Activated CD8-positive, alpha-beta T cell treated with anti-CD3 and anti-CD28 coated beads for 36 hours (primary cell): ENCODE data around the gene KLHL2. TPM values are rescaled to one million over a fixed set of nuclear protein-coding genes. Genes with fewer than 3 reads are reported as not detected.

Source experiments
- ATAC-seq: fragments of 200-7000 bp; cut with Tn5 transposase; one replicate; pipeline ENCODE4 v1.10.0; 2021; ENCODE audit warnings: mild to moderate bottlenecking, moderate library complexity
- CTCF ChIA-PET: fragments of 350-600 bp; sonication (Branson Sonifier 250); formaldehyde crosslinking; loops from one replicate; lab custom pipeline; 2021; ENCODE audit warnings: antibody characterized with exemption; lab: Charles Lee
- POLR2A ChIA-PET: fragments of 350-600 bp; sonication (Branson Sonifier 250); formaldehyde crosslinking; loops from one replicate; lab custom pipeline; 2021; ENCODE audit warnings: antibody characterized with exemption; lab: Charles Lee
- DNase-seq: peaks from one replicate; pipeline ENCODE4 v3.0.0-alpha.2; 2020
- H3K27ac Mint-ChIP-seq: one replicate; pipeline ENCODE4 v1.8.0; 2021; ENCODE audit warnings: mild to moderate bottlenecking, mixed read lengths
- H3K27me3 Mint-ChIP-seq: one replicate; pipeline ENCODE4 v1.8.0; 2021; ENCODE audit warnings: mixed read lengths
- H3K36me3 Mint-ChIP-seq: one replicate; pipeline ENCODE4 v1.8.0; 2021; ENCODE audit warnings: low read depth, mixed read lengths
- H3K4me1 Mint-ChIP-seq: one replicate; pipeline ENCODE4 v1.8.0; 2021; ENCODE audit warnings: low read depth, mixed read lengths
- H3K4me3 Mint-ChIP-seq: one replicate; pipeline ENCODE4 v1.8.0; 2021; ENCODE audit warnings: mild to moderate bottlenecking, moderate library complexity, mixed read lengths
- H3K9me3 Mint-ChIP-seq: one replicate; pipeline ENCODE4 v1.8.0; 2021; ENCODE audit warnings: mixed read lengths
- CTCF ChIP-seq: fragments of 200-600 bp; IDR thresholded peaks from one replicate; pipeline ENCODE4 v1.8.0; 2022; ENCODE audit warnings: antibody characterized with exemption, mild to moderate bottlenecking
- intact Hi-C: fragments of 100-400 bp; cut with micrococcal nuclease; formaldehyde crosslinking; loops from one replicate; pipeline ENCODE4 v1.10.0; 2022
- total RNA-seq, 2 experiments: library from RNA; stranded (reverse); gene quantifications; one replicate each; pipeline ENCODE4 v1.2.3, GENCODE V29; 2021

KLHL2 gene
- total RNA-seq, 2 experiments from 2014 or later, result 24.5 to 29.4 TPM

GRCh38 chr4:165361810-165362209, 154.4 kb downstream of the KLHL2 start:
- CTCF ChIA-PET, result no interaction called here

GRCh38 chr4:165364452-165365080, 157.2 kb downstream of the KLHL2 start:
- ATAC-seq, result no peak
- no peak for DNase-seq
- POLR2A ChIA-PET, result no interaction called here
- TF ChIP-seq CTCF, result no peak
- Mint-ChIP-seq H3K36me3 (no peaks in the 10 kb centered on the region), H3K4me1 (no peaks in the 10 kb centered on the region), H3K27me3 (peaks cover 22% of the 10 kb centered on the region), H3K4me3 (no peak overlapping the region), H3K27ac (no peak overlapping the region), H3K9me3 (no peaks in the 10 kb centered on the region)
- CTCF ChIA-PET, result interaction anchor here (1.2 kb wide), 1 partner anchor 13 kb away, joined by 4 read pairs; no protein-coding TSS in a partner anchor
- intact Hi-C loops, result no loop called here

More at GRCh38 chr4:165361810-165362209, 154.4 kb downstream of the KLHL2 start:
- Mint-ChIP-seq H3K4me1 (no peaks in the 10 kb centered on the region), H3K27me3 (peaks cover 22% of the 10 kb centered on the region), H3K4me3 (no peak overlapping the region), H3K9me3 (no peaks in the 10 kb centered on the region), H3K27ac (no peak overlapping the region), H3K36me3 (no peaks in the 10 kb centered on the region)
- no peak for TF ChIP-seq CTCF
- no peak for ATAC-seq
- intact Hi-C loops, result no loop called here
- DNase-seq, result no peak
- POLR2A ChIA-PET, result no interaction called here

GRCh38 chr4:165367040-165367439, 159.7 kb downstream of the KLHL2 start:
- ATAC-seq (no peak), DNase-seq (no peak)
- no peak for TF ChIP-seq CTCF
- H3K27ac Mint-ChIP-seq, result no peak overlapping the region
- H3K4me3 Mint-ChIP-seq, result no peak overlapping the region
- ChIA-PET POLR2A (no interaction called here), CTCF (interaction anchor here (0.7 kb wide), 1 partner anchor 119 kb away, joined by 3 read pairs; no protein-coding TSS in a partner anchor)
- no peaks in the 10 kb centered on the region for H3K36me3 Mint-ChIP-seq
- no peaks in the 10 kb centered on the region for H3K4me1 Mint-ChIP-seq
- intact Hi-C loops, result no loop called here
- no peaks in the 10 kb centered on the region for H3K9me3 Mint-ChIP-seq
- H3K27me3 Mint-ChIP-seq, result peaks cover 5% of the 10 kb centered on the region

- TF ChIP-seq CTCF, result no peak
- intact Hi-C loops, result no loop called here
These were observed 160.8 kb downstream of the KLHL2 start for GRCh38 chr4:165368114-165368513.

GRCh38 chr4:165368567-165368966, 161.2 kb downstream of the KLHL2 start:
- Mint-ChIP-seq H3K4me1 (no peaks in the 10 kb centered on the region), H3K9me3 (no peaks in the 10 kb centered on the region), H3K4me3 (no peak overlapping the region), H3K27ac (no peak overlapping the region), H3K36me3 (no peaks in the 10 kb centered on the region), H3K27me3 (no peaks in the 10 kb centered on the region)
- ChIA-PET POLR2A (no interaction called here), CTCF (no interaction called here)
- ATAC-seq (no peak), DNase-seq (no peak)
- intact Hi-C loops, result no loop called here
- TF ChIP-seq CTCF, result no peak

More at GRCh38 chr4:165368114-165368513, 160.8 kb downstream of the KLHL2 start:
- Mint-ChIP-seq H3K4me3 (no peak overlapping the region), H3K27ac (no peak overlapping the region), H3K27me3 (peaks cover 2% of the 10 kb centered on the region), H3K36me3 (no peaks in the 10 kb centered on the region), H3K9me3 (no peaks in the 10 kb centered on the region), H3K4me1 (no peaks in the 10 kb centered on the region)
- ATAC-seq, result no peak
- POLR2A ChIA-PET, result no interaction called here
- no peak for DNase-seq
- CTCF ChIA-PET, result no interaction called here
